Activated CD4-positive, alpha-beta T cell treated with anti-CD3 and anti-CD28 coated beads for 36 hours (primary cell): Measurements from ENCODE around the gene ZNRF2. TPM values are rescaled to one million over a fixed set of nuclear protein-coding genes. Genes with fewer than 3 reads are reported as not detected.

ENCODE experiments used
- ATAC-seq: fragments of 200-7000 bp; cut with Tn5 transposase; one replicate; pipeline ENCODE4 v1.10.0; 2021; ENCODE audit warnings: mild to moderate bottlenecking, moderate library complexity
- CTCF ChIA-PET: fragments of 350-600 bp; sonication (Branson Sonifier 250); formaldehyde crosslinking; loops from one replicate; lab custom pipeline; 2021; ENCODE audit warnings: antibody characterized with exemption; lab: Charles Lee
- POLR2A ChIA-PET: fragments of 350-600 bp; sonication (Branson Sonifier 250); formaldehyde crosslinking; loops from one replicate; lab custom pipeline; 2021; ENCODE audit warnings: antibody characterized with exemption, inconsistent platforms; lab: Charles Lee
- DNase-seq: peaks from one replicate; pipeline ENCODE4 v3.0.0-alpha.2; 2020
- H3K27ac Mint-ChIP-seq: one replicate; pipeline ENCODE4 v1.8.0; 2021; ENCODE audit warnings: mixed read lengths
- H3K27me3 Mint-ChIP-seq: one replicate; pipeline ENCODE4 v1.8.0; 2021; ENCODE audit warnings: mixed read lengths
- H3K36me3 Mint-ChIP-seq: one replicate; pipeline ENCODE4 v1.8.0; 2021; ENCODE audit warnings: low read depth, mixed read lengths
- H3K4me1 Mint-ChIP-seq: one replicate; pipeline ENCODE4 v1.8.0; 2021; ENCODE audit warnings: mixed read lengths
- H3K4me3 Mint-ChIP-seq: one replicate; pipeline ENCODE4 v1.8.0; 2021; ENCODE audit warnings: mild to moderate bottlenecking, moderate library complexity, mixed read lengths
- H3K9me3 Mint-ChIP-seq: one replicate; pipeline ENCODE4 v1.8.0; 2021; ENCODE audit warnings: low read depth, mixed read lengths
- intact Hi-C, 2 experiments: fragments of 100-400 bp; cut with DNase I in 1 of 2; cut with micrococcal nuclease in 1 of 2; formaldehyde crosslinking; loops; one replicate each; pipeline versions ENCODE4 v1.14.2 to v1.15.1; 2022 to 2024; cut with DNase I, micrococcal nuclease
- total RNA-seq, 2 experiments: library from RNA; stranded (reverse); gene quantifications; one replicate each; pipeline ENCODE4 v1.2.3, GENCODE V29; 2021

Gene ZNRF2
- 1 to 10 TPM; 8.1 to 8.8 TPM for total RNA-seq

DNA sequence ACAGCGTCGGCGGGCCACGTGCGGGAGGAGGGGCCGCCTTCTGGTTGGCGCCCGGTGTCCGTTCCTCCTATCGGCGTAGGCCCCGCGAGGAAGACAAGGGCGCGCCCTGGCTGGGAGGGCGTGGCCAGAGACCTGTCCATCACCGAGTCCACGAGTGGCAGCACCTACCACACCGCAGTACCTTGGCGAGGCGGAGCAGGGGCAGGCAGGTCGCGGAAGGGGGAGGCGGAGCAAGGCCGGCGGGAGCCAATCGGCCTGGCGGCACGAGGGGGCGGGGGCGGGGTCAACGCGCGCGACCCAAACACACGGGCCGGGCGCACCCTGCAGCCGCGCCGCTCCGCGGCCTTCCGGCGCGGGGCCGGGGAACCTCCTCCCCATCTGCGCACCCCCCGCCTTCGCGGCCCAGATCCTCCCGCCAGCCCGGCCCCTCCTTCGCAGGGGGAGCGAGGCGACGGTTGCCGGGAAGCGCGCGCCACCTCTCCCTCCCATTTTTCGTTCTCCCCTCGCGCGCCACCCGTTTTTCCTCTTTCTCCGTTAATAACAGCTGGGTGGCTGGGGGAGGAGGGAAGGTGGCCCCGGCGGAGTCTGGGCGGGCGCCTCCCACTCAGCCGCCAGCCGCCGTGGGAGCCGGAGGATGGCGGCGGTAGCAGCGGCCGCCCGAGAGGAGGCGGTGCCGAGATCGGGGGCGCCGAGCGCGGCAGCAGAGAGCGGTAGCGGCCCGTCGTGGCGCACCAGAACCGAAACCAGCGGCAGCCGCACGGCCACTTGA, at the start of gene ZNRF2:
Gene ZNRF2 (plus strand): TSS at position 300 of the 769 bp plus-strand sequence. CDS start 761 bp downstream, outside the sequence.
- ATAC-seq, result peak; percentile 93
- ChIA-PET POLR2A (interaction anchor here (0.6 to 0.9 kb wide), 3 partner anchors 38 to 195 kb away, joined by 4 to 10 read pairs (median 5); no protein-coding TSS in a partner anchor), CTCF (interaction anchor here (0.9 kb wide), 1 partner anchor 263 kb away, joined by 3 read pairs; no protein-coding TSS in a partner anchor)
- H3K27ac Mint-ChIP-seq, result peak within 1 kb of the TSS; percentile 82
- intact Hi-C loops, result loop anchor here (1.0 to 10.0 kb wide), 18 partner anchors 38 to 600 kb away; partner anchors contain the start of genes GARS1 (in 2 of the 2), GGCT (in 2 of the 2), NOD1 (in 2 of the 2) and FKBP14 (in 1 of the 2)
- peaks cover 4% of the 10 kb centered on the region for H3K36me3 Mint-ChIP-seq
- peak; percentile 99 for DNase-seq
- H3K9me3 Mint-ChIP-seq, result no peaks in the 10 kb centered on the region
- peaks cover 40% of the 10 kb centered on the region for H3K4me1 Mint-ChIP-seq
- H3K27me3 Mint-ChIP-seq, result no peaks in the 10 kb centered on the region
- H3K4me3 Mint-ChIP-seq, result peak within 1 kb of the TSS; percentile 74

- DNase-seq (no peak), ATAC-seq (no peak)
- CTCF ChIA-PET, result no interaction called here
- Mint-ChIP-seq H3K27ac (no peak overlapping the region), H3K36me3 (no peaks in the 10 kb centered on the region), H3K4me3 (no peak overlapping the region), H3K4me1 (peaks cover 12% of the 10 kb centered on the region), H3K27me3 (peaks cover 4% of the 10 kb centered on the region), H3K9me3 (no peaks in the 10 kb centered on the region)
- POLR2A ChIA-PET, result no interaction called here
- intact Hi-C loops, result no loop called here
Measured at GRCh38 chr7:30237271-30237695, 47.1 kb upstream of the ZNRF2 start.

- H3K4me1 Mint-ChIP-seq, result peaks cover 12% of the 10 kb centered on the region
- CTCF ChIA-PET, result interaction anchor here (0.5 to 1.1 kb wide), 4 partner anchors 11 to 351 kb away, joined by 3 to 4 read pairs (median 3); no protein-coding TSS in a partner anchor
- POLR2A ChIA-PET, result interaction anchor here (0.6 kb wide), 1 partner anchor 23 kb away, joined by 3 read pairs; no protein-coding TSS in a partner anchor
- intact Hi-C loops, result no loop called here
- DNase-seq (peak; percentile 74), ATAC-seq (peak; percentile 92)
- no peaks in the 10 kb centered on the region for H3K9me3 Mint-ChIP-seq
- H3K27ac Mint-ChIP-seq, result no peak overlapping the region
- no peak overlapping the region for H3K4me3 Mint-ChIP-seq
- H3K36me3 Mint-ChIP-seq, result no peaks in the 10 kb centered on the region
- H3K27me3 Mint-ChIP-seq, result peaks cover 4% of the 10 kb centered on the region
Measured at GRCh38 chr7:30238721-30239441, 45.5 kb upstream of the ZNRF2 start.

GRCh38 chr7:30240106-30240800, 44.1 kb upstream of the ZNRF2 start:
- ATAC-seq (no peak), DNase-seq (no peak)
- intact Hi-C loops, result loop anchor here in 1 of 2 experiments (5.0 kb wide), 1 partner anchor 123 kb away; no protein-coding TSS in a partner anchor
- Mint-ChIP-seq H3K4me3 (no peak overlapping the region), H3K36me3 (no peaks in the 10 kb centered on the region), H3K4me1 (peaks cover 17% of the 10 kb centered on the region), H3K9me3 (peaks cover 3% of the 10 kb centered on the region), H3K27me3 (peaks cover 4% of the 10 kb centered on the region), H3K27ac (no peak overlapping the region)
- ChIA-PET CTCF (interaction anchor here (1.3 kb wide), 1 partner anchor 13 kb away, joined by 3 read pairs; no protein-coding TSS in a partner anchor), POLR2A (interaction anchor here (0.7 kb wide), 1 partner anchor 47 kb away, joined by 4 read pairs; no protein-coding TSS in a partner anchor)

DNA sequence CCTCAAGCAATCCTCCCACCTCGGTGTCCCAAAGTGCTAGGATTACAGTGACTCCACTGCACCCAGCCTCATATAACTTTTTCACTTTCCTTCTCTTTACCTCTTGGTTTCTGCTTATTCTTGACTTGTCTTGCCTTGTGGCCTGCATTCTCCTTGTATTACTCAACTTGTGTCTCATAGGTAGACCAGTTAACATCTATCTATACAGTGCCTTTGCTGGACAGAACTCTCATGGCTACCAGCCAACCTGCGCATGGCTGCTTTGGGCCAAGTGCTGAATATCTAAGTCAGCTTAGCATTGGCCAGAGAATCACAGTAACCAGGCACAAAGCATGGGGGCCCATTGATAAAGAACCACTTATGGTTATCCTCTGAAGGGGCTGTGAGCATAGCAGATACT, 42.6 kb upstream of the ZNRF2 start:
- Mint-ChIP-seq H3K36me3 (no peaks in the 10 kb centered on the region), H3K27me3 (peaks cover 4% of the 10 kb centered on the region), H3K9me3 (peaks cover 3% of the 10 kb centered on the region), H3K4me3 (no peak overlapping the region), H3K4me1 (peaks cover 17% of the 10 kb centered on the region), H3K27ac (no peak overlapping the region)
- ChIA-PET CTCF (interaction anchor here (1.3 kb wide), 1 partner anchor 11 kb away, joined by 3 read pairs; no protein-coding TSS in a partner anchor), POLR2A (interaction anchor here (0.7 kb wide), 1 partner anchor 138 kb away, joined by 6 read pairs; no protein-coding TSS in a partner anchor)
- no peak for ATAC-seq
- DNase-seq, result no peak
- intact Hi-C loops, result loop anchor here in 1 of 2 experiments (5.0 kb wide), 1 partner anchor 124 kb away; no protein-coding TSS in a partner anchor

DNA sequence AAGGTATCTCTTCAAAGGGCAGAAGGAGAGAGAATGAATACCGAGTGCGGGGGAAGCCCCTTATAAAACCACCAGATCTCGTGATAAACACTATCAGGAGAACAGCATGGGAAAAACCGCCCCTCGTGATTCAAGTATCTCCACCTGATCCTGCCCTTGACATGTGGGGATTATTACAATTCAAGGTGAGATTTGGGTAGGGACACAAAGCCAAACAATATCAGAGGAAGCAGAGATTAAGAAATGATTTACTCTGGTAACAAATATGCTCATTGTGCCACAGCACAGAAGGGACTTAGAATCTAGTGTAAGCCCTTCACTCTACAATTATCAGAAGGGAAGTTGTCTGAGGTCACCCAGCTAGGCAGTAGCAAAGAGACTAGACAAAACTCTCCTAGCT, 40.1 kb upstream of the ZNRF2 start:
- CTCF ChIA-PET, result no interaction called here

GRCh38 chr7:30245913-30246312, 38.5 kb upstream of the ZNRF2 start:
- peaks cover 3% of the 10 kb centered on the region for H3K9me3 Mint-ChIP-seq
- DNase-seq (no peak), ATAC-seq (no peak)
- H3K4me3 Mint-ChIP-seq, result no peak overlapping the region
- peaks cover 21% of the 10 kb centered on the region for H3K4me1 Mint-ChIP-seq
- no peak overlapping the region for H3K27ac Mint-ChIP-seq
- CTCF ChIA-PET, result no interaction called here
- peaks cover 4% of the 10 kb centered on the region for H3K27me3 Mint-ChIP-seq
- intact Hi-C loops, result no loop called here
- POLR2A ChIA-PET, result no interaction called here
- H3K36me3 Mint-ChIP-seq, result no peaks in the 10 kb centered on the region

More for the DNA sequence above, 40.1 kb upstream of the ZNRF2 start:
- Mint-ChIP-seq H3K27ac (no peak overlapping the region), H3K4me3 (no peak overlapping the region), H3K4me1 (peaks cover 12% of the 10 kb centered on the region), H3K9me3 (peaks cover 3% of the 10 kb centered on the region), H3K27me3 (peaks cover 4% of the 10 kb centered on the region), H3K36me3 (no peaks in the 10 kb centered on the region)
- intact Hi-C loops, result loop anchor here in 1 of 2 experiments (5.0 kb wide), 1 partner anchor 127 kb away; no protein-coding TSS in a partner anchor
- POLR2A ChIA-PET, result no interaction called here
- DNase-seq (no peak), ATAC-seq (no peak)

GRCh38 chr7:30246392-30246791, 38.0 kb upstream of the ZNRF2 start:
- Mint-ChIP-seq H3K4me3 (no peak overlapping the region), H3K27ac (no peak overlapping the region), H3K9me3 (peaks cover 3% of the 10 kb centered on the region), H3K36me3 (no peaks in the 10 kb centered on the region), H3K4me1 (peaks cover 23% of the 10 kb centered on the region), H3K27me3 (peaks cover 4% of the 10 kb centered on the region)
- DNase-seq (no peak), ATAC-seq (no peak)
- POLR2A ChIA-PET, result no interaction called here
- intact Hi-C loops, result no loop called here
- CTCF ChIA-PET, result no interaction called here

- ATAC-seq (no peak), DNase-seq (no peak)
- Mint-ChIP-seq H3K36me3 (no peaks in the 10 kb centered on the region), H3K4me1 (peaks cover 32% of the 10 kb centered on the region), H3K4me3 (no peak overlapping the region), H3K27ac (no peak overlapping the region), H3K27me3 (no peaks in the 10 kb centered on the region), H3K9me3 (peaks cover 3% of the 10 kb centered on the region)
- ChIA-PET POLR2A (no interaction called here), CTCF (no interaction called here)
- intact Hi-C loops, result no loop called here
Measured at GRCh38 chr7:30247541-30248401, 36.6 kb upstream of the ZNRF2 start.

- Mint-ChIP-seq H3K9me3 (no peaks in the 10 kb centered on the region), H3K27me3 (no peaks in the 10 kb centered on the region), H3K4me3 (no peak overlapping the region), H3K4me1 (peaks cover 32% of the 10 kb centered on the region), H3K36me3 (no peaks in the 10 kb centered on the region), H3K27ac (no peak overlapping the region)
- DNase-seq (no peak), ATAC-seq (no peak)
- CTCF ChIA-PET, result interaction anchor here (0.5 kb wide), 1 partner anchor 263 kb away, joined by 3 read pairs; no protein-coding TSS in a partner anchor
- POLR2A ChIA-PET, result no interaction called here
- intact Hi-C loops, result no loop called here
Measured at GRCh38 chr7:30249316-30249715, 35.1 kb upstream of the ZNRF2 start.
